GM23338 (cell line): ENCODE data around the gene ADORA3.

Source experiments
- CREB1 ChIP-seq: fragments of 250-450 bp; sonication (Bioruptor Pico); IDR thresholded peaks from 2 replicates; pipeline ENCODE4 v1.5.0; 2020; ENCODE audit warnings: low read depth, mild to moderate bottlenecking, moderate library complexity
- EZH2 ChIP-seq: fragments of 200-600 bp; sonication (generic); IDR thresholded peaks from one replicate; pipeline ENCODE4 v1.8.0; 2017; ENCODE audit warnings: antibody characterized with exemption, mild to moderate bottlenecking, low read depth; ENCODE audit not compliant: unreplicated experiment
- EZH2phosphoT487 ChIP-seq: fragments of 200-600 bp; sonication (generic); IDR thresholded peaks from one replicate; pipeline ENCODE4 v1.8.1; 2018; ENCODE audit warnings: antibody characterized with exemption; ENCODE audit not compliant: unreplicated experiment
- JUNB ChIP-seq: IDR thresholded peaks from one replicate; pipeline ENCODE4 v1.6.1; 2016; ENCODE audit warnings: antibody characterized with exemption; ENCODE audit not compliant: unreplicated experiment
- NANOG ChIP-seq: IDR thresholded peaks from 2 replicates; pipeline ENCODE4 v1.6.1; 2016; ENCODE audit warnings: antibody characterized with exemption, borderline replicate concordance
- POLR2AphosphoS5 ChIP-seq: IDR thresholded peaks from 2 replicates; pipeline ENCODE4 v1.6.1; 2016; ENCODE audit warnings: antibody characterized with exemption, low read depth
- STAT1 ChIP-seq: IDR thresholded peaks from one replicate; pipeline ENCODE4 v1.6.1; 2016; ENCODE audit warnings: antibody characterized with exemption; ENCODE audit not compliant: unreplicated experiment
- ZNF114 ChIP-seq: fragments of 250-450 bp; sonication (Bioruptor Pico); IDR thresholded peaks from 2 replicates; pipeline ENCODE4 v1.5.0; 2020; ENCODE audit warnings: mild to moderate bottlenecking, moderate library complexity
- ZNF331 ChIP-seq: fragments of 250-450 bp; sonication (Bioruptor Pico); IDR thresholded peaks from 2 replicates; pipeline ENCODE4 v1.5.0; 2020; ENCODE audit warnings: low read depth, mild to moderate bottlenecking, moderate library complexity
- TF ChIP-seq, protein P1 (sequence below), 2 experiments: fragments of 200-600 bp in 1 of 2; sonication (generic) in 1 of 2; conservative IDR thresholded peaks; 2 replicates each; pipeline versions ENCODE4 v1.5.1 to v1.6.1; 2016 to 2017; ENCODE audit warnings: antibody characterized with exemption in 2 of 2, low read depth in 2 of 2, mild to moderate bottlenecking in 2 of 2, moderate library complexity in 1 of 2
- TF ChIP-seq, protein P2 (sequence below): IDR thresholded peaks from one replicate; pipeline ENCODE4 v1.6.1; 2018; ENCODE audit warnings: antibody characterized with exemption; ENCODE audit not compliant: unreplicated experiment

DNA sequence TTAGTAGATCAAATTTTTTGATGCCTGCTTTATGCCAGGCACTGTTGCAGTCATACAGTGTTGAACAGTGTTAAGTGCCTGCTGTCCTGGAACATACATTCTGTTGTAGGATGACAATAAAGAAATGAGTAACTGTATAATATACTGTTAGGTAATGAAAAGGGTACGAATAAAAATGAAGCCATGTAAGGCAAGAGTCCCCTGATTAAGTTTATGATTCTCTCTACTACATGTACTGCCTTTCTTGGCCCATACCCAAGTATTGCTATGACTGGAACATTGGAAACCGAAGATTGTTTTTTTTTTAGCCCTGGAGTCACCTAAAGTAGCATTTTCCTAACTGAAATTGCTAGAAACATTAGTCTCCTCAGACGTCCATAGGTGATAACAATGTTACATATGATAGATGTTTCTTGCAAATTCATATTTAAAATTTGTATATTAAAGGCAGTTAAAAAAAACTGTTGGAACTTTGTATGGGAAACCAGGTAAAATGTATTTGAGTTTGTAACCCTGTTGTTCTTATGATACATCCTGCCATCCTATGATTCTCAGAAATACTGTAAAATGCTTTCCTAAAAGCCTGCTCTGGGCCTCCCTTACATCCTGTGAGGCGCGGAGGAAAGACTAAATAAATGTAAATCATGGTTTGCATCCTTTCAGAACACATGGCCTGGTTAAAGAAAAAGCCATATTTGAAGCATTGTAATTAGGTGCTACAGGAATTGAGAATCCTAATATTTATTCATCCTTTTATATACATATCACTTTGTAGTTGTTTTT lies 48.4 kb downstream of the ADORA3 start:
- TF ChIP-seq, protein P1, sequence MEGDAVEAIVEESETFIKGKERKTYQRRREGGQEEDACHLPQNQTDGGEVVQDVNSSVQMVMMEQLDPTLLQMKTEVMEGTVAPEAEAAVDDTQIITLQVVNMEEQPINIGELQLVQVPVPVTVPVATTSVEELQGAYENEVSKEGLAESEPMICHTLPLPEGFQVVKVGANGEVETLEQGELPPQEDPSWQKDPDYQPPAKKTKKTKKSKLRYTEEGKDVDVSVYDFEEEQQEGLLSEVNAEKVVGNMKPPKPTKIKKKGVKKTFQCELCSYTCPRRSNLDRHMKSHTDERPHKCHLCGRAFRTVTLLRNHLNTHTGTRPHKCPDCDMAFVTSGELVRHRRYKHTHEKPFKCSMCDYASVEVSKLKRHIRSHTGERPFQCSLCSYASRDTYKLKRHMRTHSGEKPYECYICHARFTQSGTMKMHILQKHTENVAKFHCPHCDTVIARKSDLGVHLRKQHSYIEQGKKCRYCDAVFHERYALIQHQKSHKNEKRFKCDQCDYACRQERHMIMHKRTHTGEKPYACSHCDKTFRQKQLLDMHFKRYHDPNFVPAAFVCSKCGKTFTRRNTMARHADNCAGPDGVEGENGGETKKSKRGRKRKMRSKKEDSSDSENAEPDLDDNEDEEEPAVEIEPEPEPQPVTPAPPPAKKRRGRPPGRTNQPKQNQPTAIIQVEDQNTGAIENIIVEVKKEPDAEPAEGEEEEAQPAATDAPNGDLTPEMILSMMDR (conservative IDR thresholded peaks at IDR 0.05; ENCODE audit: low read depth in 2 of 2): no peak
- no peak for TF ChIP-seq EZH2
- TF ChIP-seq CREB1: no peak
- no peak for TF ChIP-seq POLR2AphosphoS5
- TF ChIP-seq, protein P2, sequence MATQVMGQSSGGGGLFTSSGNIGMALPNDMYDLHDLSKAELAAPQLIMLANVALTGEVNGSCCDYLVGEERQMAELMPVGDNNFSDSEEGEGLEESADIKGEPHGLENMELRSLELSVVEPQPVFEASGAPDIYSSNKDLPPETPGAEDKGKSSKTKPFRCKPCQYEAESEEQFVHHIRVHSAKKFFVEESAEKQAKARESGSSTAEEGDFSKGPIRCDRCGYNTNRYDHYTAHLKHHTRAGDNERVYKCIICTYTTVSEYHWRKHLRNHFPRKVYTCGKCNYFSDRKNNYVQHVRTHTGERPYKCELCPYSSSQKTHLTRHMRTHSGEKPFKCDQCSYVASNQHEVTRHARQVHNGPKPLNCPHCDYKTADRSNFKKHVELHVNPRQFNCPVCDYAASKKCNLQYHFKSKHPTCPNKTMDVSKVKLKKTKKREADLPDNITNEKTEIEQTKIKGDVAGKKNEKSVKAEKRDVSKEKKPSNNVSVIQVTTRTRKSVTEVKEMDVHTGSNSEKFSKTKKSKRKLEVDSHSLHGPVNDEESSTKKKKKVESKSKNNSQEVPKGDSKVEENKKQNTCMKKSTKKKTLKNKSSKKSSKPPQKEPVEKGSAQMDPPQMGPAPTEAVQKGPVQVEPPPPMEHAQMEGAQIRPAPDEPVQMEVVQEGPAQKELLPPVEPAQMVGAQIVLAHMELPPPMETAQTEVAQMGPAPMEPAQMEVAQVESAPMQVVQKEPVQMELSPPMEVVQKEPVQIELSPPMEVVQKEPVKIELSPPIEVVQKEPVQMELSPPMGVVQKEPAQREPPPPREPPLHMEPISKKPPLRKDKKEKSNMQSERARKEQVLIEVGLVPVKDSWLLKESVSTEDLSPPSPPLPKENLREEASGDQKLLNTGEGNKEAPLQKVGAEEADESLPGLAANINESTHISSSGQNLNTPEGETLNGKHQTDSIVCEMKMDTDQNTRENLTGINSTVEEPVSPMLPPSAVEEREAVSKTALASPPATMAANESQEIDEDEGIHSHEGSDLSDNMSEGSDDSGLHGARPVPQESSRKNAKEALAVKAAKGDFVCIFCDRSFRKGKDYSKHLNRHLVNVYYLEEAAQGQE: no peak
- TF ChIP-seq EZH2phosphoT487: no peak
- TF ChIP-seq ZNF331: no peak
- no peak for TF ChIP-seq ZNF114
- no peak for TF ChIP-seq NANOG
- TF ChIP-seq JUNB: no peak
- no peak for TF ChIP-seq STAT1
